ENCODE measurements around the gene PBX1.

DNA sequence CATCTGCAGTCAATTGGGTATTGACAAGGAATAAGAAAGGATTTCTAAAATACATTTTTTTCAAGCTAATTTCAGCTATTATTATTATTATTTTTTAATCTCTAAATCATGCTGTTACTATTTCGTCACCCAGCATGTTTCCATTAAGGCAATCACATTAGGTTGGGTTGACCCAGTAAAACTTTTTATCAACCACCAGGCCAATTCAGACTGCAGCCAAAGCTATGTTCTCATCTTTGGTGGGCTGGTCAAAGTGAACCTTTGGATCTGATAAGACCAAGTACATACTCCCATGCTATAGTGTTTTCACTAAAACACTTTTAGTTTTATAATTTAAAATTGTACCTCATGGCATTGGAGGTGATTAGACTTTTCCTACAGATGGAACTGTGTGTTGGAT is 198.6 kb downstream of the PBX1 start:
- TF ChIP-seq, protein P1, sequence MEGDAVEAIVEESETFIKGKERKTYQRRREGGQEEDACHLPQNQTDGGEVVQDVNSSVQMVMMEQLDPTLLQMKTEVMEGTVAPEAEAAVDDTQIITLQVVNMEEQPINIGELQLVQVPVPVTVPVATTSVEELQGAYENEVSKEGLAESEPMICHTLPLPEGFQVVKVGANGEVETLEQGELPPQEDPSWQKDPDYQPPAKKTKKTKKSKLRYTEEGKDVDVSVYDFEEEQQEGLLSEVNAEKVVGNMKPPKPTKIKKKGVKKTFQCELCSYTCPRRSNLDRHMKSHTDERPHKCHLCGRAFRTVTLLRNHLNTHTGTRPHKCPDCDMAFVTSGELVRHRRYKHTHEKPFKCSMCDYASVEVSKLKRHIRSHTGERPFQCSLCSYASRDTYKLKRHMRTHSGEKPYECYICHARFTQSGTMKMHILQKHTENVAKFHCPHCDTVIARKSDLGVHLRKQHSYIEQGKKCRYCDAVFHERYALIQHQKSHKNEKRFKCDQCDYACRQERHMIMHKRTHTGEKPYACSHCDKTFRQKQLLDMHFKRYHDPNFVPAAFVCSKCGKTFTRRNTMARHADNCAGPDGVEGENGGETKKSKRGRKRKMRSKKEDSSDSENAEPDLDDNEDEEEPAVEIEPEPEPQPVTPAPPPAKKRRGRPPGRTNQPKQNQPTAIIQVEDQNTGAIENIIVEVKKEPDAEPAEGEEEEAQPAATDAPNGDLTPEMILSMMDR (IDR thresholded peaks at IDR 0.05): no peak
- TF ChIP-seq POLR2A (IDR thresholded peaks at IDR 0.05): no peak
- no peak for TF ChIP-seq EP300 (IDR thresholded peaks at IDR 0.05)
